HG03060 (cell line): ENCODE results near the gene TES.

Experiments
- ATAC-seq: cut with Tn5 transposase; IDR thresholded peaks from one replicate; pipeline ENCODE4 v1.9.1; 2021; ENCODE audit warnings: low read depth, moderate number of reproducible peaks; ENCODE audit not compliant: unreplicated experiment

The TES gene

DNA sequence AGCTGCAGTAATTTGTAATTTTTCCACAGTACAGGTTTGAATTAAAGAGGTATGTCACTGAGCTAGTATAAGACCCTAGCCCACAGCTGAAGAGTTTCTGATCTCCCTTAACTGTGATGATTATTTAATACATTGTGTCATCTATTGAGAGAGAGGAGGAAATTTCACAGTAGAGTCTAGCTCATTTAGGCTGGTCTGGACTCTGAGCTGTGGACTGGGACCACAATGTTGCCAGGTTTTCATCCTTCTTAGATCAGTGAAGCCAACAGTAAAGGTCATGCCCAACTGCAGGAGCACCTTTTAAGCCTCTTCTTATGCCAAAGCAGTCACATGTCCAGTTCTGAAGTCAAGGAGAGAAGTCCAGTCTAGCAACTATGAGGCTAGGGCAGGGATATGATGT lies 8.9 kb downstream of the TES start:
- ATAC-seq, result no peak

DNA sequence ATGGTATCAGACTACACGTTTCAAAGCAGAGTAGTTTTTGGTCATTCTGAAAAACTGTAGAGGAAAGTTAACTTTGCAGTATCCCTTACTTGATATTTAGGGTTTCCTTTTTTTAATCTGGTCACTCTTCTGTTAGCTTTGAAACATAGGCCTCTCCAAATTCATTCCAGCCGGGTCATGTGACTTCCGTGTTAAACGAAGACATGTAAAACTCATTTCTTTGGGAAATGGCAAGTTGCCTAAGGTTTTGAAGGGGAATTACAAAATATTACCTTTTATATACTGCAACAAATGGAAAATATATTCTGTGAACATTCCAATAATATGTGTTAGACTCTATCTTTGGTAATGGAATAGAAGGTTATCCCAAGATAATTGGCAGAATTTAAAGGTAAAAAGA lies 9.5 kb downstream of the TES start:
- no peak for ATAC-seq

DNA sequence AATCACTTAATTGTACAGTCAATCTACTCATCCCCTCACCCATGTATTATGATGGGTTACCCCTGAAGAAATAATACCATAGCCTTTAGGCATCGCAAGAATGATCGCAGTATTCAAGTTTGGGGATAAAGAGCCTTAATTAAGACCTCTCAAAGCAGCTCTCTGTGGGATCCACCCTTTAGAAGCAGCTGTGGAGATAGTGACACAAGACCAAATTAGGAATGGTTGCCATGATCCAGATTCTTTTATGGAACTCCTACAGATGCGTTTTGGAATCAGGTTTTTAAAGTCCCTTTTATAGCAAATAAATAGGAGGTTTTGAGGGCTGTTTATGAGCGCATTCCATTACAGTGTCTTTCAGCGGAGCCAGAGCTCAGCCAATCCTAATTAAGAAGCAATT lies 12.2 kb downstream of the TES start:
- ATAC-seq, result no peak

DNA sequence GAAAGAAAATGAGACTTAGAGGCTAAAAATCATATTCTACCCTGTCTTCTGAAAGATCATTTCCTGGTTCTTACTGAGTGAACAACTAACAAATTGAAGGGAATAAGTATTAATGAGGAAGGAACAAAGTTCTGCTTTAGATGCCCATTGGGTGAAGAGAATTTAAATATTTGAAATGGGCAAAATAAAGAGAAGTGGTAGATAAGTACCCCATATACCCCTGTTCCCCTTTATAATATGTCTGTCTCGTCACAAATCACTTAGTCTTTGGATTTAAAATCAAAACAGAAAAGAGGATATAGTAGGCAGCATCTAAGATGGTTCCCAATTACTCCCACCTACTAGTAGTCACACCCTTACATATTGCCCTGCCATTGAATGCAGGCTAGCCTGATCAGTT lies 13.2 kb downstream of the TES start:
- no peak for ATAC-seq

DNA sequence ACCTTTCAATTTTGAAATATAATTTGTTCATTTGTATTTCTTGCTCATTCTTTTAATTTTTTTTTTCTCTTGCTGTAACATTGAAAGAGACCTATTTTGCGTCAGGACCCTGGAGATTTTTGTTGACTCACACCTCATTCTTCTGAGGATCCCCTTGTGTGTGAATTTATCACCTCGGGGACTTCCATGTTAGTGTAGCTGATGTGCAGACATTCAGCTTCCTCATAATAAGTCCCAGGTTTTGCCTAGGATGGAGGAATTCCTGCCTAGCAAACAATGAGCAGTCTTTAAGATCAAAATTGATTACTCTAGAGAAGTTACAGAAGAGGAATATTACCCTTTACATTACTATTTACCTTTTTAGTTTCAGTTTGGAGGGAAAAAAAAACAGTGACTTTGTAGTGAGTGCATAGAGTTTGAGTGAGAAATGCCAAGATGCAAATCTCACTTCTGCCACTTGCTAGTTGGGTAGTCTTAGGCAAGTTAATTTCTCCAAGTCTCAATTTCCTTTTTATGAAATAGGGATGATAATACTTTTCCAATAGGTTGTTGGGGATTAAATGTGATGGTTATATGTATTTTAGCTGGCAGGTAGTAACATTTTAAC lies 14.3 kb downstream of the TES start:
- no peak for ATAC-seq

DNA sequence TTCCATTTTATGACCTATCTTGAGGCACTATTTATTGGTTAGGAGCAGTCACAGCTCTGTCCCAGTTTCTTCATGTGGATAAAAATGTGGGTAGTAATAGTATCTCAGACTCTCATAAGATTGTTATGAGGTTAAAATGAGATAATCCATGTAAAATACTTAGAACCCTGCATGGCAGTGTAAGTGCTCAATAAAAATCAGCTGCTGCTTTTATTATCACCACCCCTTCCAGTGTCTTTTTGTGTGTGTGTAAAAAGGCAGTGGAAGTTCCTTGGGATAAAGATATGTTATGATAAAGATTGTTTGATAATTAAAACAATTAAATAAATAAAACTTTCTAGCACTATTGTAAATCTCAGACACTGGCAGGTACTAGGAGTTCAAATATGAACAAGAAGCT lies 15.5 kb downstream of the TES start:
- no peak for ATAC-seq

DNA sequence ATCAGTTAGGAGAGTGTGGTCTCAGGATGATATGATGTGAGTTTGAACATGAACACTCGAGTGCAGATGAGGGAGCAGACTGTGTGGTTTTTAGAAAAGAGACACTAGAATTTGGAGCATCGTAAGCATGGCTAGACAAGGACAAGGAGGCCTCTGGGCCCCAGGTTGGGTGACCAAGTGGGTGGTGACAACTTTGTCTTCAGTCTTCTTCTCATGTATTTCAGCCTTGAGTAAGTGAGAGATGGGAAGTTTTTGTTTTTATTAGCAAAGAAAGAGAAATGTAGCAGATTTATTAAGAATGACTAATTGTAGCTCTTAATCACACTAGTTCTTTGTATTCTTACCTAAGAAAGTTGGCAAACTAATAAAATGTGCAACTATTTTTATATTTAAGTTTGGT lies 16.3 kb downstream of the TES start:
- ATAC-seq, result no peak

DNA sequence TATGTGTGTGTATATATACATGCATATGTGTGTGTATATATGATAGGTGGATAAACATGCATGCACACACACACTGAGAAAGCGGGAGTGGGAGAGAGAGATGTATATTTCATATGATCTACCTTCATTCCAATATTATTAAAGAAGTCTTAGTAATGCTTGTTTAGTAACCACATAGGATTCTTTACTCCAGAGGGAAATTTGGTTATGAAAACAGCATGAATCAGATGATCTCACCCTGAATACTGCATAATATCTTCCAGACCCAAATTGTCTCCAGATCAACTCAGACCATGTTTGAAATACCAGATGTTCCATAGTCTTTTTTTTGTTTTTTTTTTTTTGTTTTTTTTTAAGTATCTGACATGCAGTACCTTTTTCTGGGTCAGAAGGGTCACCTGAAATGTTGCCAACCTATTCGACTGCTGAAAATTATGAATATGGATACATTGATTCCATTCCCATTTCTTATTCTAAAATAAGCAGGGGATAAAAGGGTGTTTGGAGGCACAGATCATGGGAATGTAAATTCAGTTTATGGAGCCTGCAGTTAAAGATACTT lies 17.4 kb downstream of the TES start:
- ATAC-seq, result no peak

DNA sequence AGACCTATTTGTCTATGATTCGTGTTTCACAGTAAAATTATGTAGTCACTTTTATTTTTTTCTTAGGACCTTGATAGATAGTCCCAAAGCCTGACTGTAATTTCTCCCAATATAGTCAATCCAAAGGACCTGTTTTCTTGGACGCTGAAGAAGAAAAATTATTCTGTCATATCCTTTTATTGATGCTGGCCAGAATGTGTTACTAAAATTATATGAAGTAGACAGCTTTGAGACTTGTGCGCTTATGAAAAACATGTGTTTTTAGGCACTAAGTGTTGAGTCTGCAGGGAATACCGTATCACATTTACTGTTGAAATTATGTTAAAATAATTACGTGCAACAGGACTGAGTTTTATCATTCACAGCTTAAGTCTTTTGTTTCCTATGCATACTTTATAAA lies 17.9 kb downstream of the TES start:
- ATAC-seq, result no peak

DNA sequence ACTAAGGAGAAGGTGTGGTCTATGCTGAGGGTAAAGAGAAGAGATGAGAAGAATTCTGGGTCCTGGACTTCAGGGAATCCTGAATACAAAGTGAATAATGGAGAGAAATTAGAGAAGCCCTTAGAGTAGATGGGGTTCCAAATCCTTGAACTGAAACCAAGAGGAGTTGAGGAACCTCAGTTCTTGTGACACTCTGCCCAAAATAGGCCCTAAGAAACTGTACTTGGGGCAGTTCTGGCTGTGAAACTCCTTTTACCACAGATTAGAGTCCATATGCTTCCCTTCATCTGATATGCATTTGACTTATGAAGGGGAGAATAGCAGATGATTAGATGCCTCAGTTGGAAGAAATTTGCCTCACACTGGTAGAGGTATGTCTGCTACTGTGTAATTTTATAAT lies 19.0 kb downstream of the TES start:
- ATAC-seq, result no peak

DNA sequence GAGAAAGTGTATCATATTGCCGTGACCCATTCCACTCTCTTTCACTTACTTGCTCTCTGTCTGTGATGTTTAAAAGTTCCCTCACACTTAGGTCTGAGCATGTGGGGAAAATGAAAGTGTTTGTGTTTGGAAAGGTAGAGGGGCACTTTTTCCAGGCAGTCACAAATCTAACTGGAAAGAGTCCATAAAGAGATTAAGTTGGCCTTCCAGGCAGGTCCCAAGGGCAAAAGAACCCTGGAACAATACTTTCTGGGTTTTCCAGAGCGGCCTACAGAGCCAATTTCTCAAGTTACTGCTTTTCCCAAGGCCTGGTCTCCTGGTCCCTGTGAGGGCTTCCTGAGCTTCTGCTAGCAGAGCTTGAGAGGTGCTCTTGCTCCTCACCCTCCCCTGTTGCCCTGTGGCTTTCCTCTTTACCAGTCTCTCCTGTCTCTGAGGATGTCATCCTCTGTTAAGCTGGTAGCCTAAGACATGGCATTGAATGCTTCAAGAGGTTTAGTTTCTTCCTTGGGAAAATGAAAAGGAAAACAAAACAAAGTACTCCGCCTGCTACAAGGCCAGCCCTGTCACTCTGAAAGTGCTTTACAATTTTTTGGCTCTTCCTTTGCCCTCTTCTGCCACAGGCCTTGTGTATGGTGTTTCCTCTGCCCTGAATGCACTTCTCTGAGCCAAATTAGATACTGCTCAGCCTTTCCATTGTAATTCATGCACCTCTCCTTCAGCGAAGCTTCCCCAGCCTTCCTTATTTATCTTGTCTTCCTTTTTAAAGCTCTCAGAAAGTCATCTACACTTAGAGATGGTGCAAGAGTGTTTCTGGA lies 20.1 kb downstream of the TES start:
- ATAC-seq, result no peak

DNA sequence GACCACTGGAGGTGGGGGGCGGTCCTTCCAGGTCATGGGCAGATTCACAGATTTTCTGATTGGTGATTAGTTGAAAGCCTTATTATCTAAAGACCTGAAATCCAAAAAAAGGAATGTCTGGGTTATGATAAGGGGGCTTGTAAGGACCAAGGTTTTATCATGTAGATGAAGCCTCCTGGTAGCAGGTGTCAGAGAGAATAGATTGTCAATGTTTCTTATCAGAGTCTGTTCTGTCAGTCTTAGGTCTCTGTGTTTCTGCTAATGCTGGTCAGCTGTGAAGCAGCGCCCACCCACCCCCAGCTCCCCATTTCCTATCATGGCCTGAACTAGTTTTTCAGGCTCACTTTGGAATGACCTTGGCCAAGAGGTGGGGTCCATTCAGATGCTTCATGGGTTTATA lies 21.2 kb downstream of the TES start:
- no peak for ATAC-seq

DNA sequence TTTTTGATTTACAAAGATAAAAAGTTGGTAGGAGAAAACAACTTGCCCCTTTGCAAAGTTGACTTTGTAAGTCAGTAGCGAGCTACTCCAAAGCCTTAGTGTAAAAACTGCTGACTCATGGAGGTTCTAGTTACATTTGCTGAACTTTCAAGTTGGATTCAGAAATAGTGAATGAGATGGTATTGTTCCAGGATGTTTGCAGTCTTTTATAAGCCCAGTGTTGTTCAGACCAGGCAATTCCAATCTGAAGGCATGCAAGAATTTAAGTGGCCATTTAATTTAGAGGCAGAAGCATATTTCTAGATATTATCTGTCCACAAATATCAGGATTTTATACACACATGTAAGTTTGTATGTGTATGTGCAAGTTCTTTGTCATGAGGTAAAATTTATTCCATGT lies 21.6 kb downstream of the TES start:
- no peak for ATAC-seq

DNA sequence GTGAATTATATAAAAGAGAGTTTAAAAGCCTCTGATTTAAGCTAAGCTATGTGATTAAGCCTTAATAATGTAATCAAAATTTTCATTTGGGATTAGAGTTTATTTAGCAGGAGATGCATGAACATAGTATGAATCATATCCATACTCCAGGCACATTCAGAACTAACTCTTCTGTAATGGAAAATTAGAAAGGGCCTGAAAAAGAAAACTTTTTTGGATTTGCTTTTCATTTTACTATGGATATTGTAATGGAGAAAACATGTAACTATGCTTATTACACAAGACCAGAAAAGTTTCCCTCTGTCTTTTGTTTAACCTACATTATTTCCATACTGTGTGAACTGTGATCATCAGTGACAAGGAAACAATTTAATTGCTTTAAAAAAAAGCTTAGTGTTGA lies 22.0 kb downstream of the TES start:
- no peak for ATAC-seq

DNA sequence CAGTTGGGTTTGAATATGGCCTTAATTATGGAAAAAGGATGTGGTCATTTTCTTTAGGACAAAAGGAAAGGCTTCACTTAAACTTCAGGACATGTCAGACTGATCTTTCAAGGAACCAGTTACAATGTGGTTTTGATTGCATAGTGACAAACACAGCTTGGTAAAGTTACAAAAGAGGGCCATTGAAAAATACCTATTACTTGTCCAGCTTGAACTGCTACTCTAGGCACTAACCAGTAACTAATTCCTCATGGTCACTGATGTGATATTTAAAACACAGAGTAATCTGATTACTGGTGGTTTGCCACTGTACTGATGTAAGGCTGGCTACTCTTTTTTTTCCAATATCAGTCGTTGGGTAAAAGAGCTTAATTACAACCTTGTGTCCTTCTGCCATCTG lies 22.6 kb downstream of the TES start:
- ATAC-seq, result no peak

DNA sequence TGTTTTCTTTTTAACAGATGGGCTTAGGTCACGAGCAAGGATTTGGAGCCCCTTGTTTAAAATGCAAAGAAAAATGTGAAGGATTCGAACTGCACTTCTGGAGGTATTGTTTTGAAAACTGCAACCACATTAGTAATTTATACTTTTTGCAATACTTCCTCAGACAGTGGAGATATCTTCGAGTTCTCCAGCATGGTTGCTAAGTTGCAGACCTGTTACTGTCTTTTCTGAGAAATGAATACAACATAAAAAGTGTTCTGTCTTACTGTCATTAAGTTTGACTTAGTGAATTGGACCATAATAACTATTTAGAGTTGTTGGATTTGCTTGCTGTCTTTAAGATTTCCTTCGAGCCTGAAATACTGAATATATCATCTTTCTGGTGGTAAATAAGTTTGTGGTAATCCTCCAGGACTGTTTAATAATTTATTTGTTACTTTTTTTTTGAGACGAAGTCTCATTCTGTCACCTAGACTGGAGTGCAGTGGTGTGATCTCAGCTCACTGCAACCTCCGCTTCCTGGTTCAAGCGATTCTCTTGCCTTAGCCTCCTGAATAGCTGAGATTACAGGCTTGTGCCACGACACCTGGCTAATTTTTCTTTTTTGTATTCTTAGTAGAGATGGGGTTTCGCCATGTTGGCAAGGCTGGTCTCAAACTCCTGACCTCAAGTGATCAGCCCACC lies 24.3 kb downstream of the TES start:
- ATAC-seq, result no peak

DNA sequence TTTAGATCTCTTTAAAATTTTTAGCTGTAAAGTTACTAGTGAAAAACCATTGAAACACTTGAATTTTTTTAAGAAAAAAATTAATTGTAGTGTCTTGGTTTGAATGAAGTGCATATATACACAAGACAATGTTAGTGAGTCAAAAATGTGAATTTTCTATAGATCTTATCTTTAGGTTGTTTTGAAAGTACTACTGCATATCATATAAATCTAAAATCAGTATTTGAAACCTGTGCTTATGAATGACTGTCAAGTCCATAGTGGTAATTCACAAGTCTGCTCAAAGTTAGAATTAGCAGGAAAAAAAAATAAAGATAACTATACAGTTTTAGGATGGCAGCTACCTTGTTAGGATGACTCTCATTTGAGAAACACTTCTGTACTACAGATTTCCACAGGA lies 25.0 kb downstream of the TES start:
- ATAC-seq, result no peak

DNA sequence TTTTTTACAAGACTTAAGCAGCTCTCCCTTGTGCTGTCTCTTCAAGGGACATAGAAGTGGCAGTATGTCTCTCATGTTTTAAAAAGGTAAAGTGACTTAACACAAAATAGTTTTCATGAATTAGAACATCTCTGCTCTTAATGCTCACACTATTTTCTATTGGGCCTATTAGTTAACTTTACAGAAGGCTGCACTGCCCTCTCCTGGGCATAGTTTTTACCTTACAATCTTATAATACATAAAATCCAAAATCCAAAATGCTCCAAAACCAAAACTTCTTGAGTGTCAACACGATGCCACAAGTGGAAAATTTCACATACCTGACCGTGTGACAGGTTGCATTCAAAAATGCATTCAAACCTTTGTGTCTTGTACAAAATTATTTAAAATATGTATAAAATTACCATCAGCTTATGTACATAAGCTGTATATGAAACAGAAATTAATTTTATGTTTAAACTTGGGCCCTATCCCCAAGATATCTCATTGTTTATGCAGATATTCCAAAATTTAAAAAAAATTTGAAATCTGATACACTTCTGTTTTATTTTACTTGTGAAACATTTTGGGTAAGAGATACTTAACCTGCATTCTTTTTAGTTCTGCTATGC lies 25.8 kb downstream of the TES start:
- no peak for ATAC-seq

DNA sequence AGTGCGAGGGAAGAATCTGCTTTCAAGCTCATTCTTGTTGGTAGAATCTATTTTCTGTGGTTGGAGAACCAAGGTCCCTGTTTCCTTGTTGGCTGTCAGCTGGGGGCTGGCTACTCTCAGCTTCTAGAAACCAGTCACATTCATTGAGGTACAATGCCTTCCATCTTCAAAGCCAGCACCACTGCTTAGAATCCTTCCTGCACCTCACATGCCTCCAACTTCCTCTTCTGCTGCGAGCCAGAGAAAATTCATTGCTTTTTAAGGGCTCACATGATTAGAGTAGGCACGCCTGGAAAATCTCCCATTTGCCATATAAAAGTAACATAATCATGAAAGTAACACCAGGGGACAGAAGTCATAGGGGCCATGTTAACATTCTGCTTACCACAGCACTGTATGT lies 28.7 kb downstream of the TES start:
- no peak for ATAC-seq

DNA sequence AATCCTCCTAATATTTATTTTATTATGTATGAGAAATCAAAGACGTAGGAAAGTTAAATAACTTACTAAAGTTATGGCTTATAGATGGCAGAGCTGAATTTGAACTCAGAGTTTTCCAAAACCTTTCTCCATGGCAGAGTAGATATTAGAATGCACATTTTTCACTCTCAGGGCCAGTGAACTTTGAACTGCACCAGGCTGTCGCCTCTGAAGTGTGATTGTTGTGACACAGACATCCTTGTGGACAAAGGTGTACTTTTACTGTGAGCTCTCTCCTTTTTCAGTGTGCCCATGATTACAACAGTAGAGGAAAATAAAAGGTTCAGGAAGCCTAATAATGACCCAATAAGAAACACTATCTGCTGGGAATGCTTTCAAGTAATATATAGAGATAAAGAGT lies 29.1 kb downstream of the TES start:
- no peak for ATAC-seq

DNA sequence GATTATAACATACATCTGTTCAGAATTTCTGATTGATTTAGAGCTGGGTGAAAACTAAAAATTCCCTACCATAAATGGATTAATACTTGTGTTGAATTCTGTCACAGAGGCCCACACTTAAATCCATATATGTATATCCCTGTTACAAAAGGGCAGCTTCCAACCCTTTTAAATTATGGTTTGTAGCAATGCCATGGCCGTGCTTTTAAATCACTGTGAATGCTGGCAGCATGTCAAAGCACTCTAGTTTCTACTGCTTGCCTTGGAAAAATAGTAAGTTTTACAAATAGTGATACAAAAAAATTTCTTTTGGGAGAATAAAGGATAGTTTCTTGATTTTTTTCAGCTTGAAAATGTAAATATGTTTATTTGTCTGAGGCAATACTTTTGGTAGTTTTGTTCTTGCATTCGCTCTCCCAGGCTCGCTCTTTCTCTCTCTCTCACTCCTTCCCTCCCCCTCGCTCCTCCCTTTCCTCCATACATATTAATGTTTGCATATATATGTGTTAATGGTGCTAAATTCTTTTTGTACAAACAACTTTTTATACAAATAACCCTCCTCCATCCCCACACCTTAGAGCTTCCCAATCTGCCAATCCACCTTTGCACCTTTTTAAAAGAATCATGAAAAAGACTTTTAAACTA lies 29.8 kb downstream of the TES start:
- no peak for ATAC-seq
